Measurements from ENCODE around the gene GPSM1. TPM values are rescaled to one million over a fixed set of nuclear protein-coding genes. Genes with fewer than 3 reads are reported as not detected.

The GPSM1 gene
- total RNA-seq, 1 donor from 2014 or later = 16.6 TPM

DNA sequence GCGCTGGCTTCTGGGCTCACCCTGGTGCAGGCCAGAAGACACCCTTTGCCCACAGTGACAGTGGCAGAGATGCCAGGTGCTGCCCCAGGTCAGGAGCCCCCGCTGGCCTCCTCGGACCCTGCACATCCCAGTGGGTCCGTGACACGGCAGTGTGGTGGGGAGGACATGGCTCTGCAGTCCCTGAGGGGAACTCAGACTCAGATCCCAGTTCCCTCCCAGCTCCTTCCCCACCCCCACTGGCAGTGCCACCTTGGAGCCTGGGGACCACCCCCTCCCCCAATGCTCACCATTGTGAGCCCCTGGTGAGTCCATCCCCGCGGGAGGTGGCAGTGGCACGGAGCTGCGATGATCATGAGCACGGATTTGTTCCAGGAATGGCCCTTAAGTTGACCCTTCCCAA is 22.9 kb upstream of the GPSM1 start:
- no peak for DNase-seq (ENCODE audit: low spot score)

DNA sequence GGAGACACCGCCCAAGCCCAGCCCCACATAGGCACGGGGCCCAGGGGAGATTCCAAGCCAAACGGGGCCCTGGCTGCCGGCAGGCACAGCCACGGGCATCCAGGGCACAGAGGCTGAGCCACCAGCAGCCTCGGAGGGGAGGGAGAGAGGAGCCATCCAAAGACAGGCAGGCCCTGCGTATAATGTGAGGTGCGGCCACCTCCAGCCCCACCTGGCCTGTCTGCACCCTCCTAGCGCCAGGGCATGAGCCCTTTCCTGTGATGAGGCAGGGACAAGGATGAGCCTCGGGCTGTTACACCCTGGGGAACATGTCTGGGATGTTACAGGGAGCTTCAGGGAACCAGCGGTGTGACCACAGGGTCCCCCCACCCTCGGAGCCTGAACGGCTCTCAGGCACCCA is 22.4 kb upstream of the GPSM1 start:
- DNase-seq (ENCODE audit: low spot score) = no peak

DNA sequence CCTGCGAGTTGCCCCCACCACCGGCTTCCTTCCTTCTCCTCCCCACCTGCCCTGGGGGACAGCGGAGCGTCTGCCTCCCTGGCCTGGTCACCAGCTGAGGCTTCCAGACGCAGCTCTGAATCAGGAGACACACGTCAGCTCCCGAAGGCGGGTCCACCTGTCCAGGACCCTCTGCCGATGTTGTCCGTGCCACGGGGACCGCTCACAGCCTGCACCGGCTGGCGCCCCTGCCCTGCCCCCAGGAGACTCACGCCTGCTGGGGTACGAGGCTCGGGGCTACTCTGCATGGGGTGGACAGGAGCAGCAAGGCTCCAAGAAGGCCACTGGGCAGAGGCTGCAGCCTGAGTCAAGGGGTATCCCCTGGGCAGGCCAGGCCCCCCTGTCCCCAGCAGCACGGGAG is 21.5 kb upstream of the GPSM1 start:
- no peak for DNase-seq (ENCODE audit: low spot score)

DNA sequence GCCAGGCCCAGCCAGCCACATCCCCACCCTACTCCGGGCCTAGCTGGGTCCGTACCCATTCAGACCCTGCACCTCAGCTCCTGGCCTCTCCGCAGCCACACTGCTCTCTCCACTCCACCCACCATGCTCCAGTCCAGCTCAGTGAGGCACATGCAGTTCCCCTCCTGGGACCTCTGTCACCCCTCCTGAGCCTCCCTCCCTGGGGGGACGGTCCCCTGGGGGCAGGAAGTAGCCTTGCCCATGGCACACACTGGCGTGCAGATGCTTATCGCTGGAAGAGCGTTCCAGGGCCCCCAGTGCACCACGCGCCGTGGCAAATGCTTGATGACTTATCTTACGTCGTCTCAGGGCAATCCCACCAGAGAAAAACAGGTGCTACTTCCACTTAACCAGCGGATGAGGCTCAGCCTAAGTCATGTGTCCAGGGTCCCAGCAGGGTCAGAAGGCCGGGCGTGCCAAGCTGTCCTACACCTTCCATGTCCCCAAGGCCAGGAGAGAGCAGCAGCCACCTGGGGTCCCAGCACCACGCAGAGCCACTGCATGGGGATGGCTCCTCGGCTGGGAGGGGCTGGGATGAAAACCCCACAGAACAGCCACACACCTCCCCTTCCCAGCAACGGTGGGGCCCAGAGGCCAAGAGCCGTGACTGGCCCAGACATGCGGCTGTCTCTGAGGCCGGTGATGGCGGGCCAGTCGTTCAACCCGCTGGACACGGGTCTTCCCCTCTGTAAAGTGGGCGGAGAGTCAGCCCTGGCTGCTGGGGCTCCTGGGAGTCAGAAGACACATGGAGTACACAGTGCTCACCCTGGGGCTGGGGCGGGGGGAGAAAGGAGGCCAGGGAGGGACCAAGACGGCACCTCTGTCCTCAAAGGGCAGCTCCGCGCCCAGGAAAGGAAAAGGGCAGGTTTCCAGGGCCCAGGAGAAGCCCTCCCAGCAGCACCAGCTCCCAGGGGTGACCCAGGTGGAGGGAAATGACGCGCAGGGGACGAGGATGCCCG is 20.8 kb upstream of the GPSM1 start:
- DNase-seq (ENCODE audit: low spot score) = no peak

DNA sequence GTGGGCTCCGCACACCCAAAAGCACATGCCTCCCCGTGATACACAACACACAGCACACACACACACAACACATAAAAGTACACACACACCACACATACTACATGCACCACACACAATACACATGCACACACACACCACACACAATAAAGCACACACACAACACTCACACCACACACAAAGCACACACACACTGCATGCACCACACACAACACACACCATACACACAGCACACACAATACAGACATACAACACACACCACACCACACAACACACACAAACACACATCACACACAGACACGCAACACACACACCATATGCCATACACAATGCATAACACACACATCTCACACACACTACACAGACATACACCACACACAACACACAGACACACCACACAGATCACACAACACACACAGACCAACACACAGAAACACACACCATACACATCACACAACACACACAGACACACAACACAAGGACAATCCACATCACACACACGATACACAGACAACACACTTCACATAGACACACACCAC is 20.1 kb upstream of the GPSM1 start:
- DNase-seq (ENCODE audit: low spot score) = no peak

DNA sequence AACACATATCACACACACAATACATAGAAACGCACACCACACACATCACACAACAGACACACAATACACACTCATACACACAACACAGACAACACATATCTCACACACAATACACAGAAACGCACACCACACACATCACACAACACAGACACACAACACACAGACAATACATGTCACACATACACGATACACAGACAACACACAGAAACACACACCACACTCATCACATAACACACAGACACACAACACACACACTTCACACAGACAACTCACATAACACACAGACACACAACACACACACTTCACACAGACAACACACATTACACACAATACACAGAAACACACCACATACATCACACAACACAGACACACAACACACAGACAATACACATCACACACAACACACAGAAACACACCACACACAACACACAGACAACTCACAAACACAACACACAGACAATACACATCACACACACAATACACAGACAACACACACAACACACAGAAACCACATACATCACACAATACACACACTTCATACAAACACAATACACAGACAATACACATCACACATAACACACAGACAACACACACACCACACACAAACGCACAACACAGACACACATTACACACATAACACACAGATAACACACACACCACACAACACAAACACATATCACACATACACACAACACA is 19.2 kb upstream of the GPSM1 start:
- no peak for DNase-seq (ENCODE audit: low spot score)

DNA sequence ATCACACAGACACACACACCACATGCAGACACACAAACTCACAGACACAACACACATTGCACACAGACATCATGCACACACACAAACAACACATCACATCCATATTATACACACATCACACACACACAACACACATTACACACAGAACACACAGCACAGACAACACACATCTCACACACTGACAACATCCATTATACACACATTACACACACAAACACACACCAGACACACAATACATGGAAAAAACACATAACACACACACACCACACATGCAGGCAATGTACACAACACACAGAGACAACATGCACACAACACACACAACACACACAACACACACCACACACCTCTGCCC is 18.7 kb upstream of the GPSM1 start:
- no peak for DNase-seq (ENCODE audit: low spot score)

DNA sequence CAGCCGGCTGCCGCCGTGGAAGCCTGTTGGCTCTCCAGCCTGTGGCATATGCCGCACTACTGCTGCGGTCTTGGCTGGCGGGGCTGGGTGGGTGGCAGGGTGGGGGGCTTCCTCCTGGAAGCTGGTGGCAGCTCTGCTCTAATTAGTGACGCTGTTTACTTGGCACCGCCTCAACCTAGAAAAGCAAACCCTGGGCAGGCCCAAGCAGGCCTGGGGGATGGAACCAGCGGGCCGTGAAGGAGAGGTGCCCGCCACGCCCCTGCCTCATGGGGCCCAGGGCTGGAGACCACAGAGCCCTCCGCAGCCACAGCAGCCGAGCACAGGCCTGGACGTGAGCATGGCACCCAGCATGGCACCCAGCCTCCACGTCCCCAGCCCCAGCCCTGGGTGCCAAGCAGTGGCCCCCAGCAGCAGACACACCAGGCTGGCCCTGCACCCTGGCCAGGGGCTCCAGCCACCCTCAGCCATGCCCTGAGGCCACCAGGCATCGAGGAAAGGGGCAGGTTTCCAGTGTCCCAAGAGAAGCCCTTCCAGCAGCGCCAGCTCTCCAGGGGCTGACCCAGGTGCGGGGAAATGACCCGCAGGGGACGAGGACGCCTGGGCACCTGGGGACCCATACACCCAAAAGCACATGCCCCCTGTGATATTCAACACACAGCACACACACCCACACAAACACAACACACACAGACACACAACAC is 18.1 kb upstream of the GPSM1 start:
- peak; percentile 75 for DNase-seq (ENCODE audit: low spot score)

DNA sequence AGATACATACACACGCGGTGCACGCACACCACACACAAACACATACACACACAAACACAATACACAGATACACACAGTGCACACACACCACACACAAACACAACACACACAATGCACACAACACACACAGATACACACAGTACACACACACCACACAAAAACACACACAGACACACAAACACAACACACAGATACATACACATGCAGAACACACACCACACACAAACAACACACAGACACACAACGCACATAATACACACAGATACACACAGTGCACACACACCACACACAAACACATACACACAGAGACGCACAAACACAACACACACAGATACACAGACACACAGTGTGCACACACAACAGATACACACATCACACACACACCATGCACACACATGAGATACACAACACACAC is 17.5 kb upstream of the GPSM1 start:
- no peak for DNase-seq (ENCODE audit: low spot score)

DNA sequence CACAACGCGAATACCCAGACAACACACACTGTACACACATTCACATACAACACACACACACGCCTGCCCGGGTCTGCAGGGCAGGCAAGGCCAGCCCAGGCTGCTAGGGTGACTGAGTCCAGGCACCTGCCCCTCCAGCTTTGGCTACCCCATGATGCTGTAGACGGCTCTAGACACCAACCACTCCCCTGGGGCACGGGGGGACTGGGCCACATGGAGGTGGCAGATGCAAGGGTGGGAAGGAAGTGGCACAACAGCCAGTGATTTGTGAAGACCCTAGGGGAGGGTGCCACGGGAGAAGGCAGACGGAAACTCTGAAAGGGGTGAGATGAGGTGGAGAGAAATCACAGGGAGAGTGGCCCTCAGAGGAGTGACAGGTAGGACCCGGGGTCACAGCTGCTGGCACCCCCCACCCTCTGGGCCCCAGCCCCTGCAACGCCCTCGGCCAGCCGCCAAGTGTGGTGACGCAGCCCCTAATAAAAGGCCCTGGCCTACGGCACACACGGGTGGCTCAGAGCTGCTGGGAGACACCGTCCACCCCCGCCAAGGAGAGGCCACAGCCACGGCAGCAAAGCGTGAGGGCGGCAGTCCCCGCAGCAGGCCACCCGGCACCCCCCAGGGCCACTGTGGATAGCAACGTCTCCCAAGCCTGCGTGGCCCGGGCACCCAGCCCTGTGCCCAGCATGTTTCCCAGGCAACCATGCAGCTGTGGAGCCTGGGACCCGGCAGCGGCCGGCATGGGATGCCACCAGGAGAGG is 16.9 kb upstream of the GPSM1 start:
- no peak for DNase-seq (ENCODE audit: low spot score)

DNA sequence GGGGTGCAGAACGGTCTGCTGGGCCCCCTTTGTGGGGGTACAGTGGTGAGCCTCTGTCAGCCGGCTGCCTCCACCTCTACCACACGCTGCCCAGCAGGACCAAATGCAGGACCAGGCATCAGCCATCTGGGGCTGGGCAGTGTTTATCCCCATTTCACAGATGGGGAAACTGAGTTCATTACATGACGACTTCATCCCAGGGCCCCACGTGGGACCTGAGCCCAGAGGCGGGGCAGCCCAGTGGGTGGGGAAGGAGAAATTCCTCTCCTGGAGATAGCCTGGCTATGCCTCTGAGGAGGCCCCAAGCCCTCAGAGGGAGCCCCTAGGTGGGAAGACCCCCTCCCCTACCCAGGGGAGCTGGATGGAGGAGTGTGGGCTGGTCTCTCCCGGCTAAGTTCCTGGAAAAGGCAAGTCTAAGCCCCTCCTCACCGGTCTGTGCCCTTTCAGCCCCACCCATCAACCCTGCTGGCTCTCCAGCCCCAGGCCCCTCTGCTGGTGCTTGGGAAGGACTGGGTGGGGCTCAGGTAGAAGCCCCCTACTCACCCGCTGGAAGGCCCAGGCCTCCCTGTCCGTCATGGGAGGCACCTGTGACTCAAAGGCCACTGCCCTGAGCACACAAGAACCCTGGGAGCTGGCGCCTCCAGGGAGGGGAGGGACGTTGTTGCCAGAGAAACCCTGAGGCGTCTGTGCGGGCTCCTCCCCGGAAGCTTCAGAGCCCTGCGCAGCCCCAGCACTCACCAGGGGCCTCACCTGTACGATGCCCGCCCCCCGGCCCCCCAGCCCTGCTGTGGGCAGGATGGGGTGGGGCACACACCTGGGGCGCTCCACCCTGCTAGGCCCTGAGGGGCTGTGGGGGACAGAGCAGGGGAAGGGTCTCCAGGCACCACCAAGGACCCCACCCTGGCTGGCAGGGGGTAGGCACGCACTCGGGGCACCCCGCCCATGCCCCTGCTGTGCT is 16.0 kb upstream of the GPSM1 start:
- DNase-seq (ENCODE audit: low spot score) = peak; percentile 63

DNA sequence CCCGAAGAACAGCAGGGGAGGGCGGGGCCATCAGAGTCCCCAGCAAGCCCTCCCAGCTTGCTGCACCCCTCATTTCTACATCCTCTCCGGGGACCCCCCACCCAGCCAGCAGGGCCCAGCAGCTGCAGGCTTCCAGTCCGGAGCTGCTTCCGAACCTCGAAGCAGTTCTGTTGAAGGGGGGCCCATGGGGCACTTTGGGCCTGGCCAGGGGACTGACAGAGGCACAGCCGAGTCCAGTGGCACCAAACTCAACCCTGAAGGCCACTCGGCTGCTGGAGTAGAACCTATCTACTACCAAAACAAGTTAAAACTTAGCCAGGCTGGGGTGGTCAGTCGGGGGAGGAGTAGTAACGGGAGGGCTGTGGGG is 15.3 kb upstream of the GPSM1 start:
- no peak for DNase-seq (ENCODE audit: low spot score)

DNA sequence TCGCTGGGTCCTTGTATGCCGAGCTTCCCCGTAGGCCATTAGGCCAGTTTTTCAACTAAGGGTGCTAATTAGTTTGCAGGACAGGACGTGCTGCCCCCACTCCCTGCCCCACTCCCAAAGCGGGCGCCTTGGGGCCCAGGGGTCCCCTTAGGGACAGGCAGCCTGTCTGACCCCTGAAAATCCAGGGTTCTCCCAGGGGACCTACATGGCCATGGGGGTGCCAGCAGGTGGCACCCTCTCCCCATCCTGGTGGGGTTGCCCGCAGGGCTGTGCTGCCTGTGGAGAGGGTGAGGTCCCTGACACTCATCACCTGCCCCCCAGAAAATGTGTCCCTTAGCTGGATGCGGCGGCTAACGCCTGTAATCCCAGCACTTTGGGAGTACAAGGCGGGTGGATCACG is 14.9 kb upstream of the GPSM1 start:
- DNase-seq (ENCODE audit: low spot score) = peak; percentile 53

DNA sequence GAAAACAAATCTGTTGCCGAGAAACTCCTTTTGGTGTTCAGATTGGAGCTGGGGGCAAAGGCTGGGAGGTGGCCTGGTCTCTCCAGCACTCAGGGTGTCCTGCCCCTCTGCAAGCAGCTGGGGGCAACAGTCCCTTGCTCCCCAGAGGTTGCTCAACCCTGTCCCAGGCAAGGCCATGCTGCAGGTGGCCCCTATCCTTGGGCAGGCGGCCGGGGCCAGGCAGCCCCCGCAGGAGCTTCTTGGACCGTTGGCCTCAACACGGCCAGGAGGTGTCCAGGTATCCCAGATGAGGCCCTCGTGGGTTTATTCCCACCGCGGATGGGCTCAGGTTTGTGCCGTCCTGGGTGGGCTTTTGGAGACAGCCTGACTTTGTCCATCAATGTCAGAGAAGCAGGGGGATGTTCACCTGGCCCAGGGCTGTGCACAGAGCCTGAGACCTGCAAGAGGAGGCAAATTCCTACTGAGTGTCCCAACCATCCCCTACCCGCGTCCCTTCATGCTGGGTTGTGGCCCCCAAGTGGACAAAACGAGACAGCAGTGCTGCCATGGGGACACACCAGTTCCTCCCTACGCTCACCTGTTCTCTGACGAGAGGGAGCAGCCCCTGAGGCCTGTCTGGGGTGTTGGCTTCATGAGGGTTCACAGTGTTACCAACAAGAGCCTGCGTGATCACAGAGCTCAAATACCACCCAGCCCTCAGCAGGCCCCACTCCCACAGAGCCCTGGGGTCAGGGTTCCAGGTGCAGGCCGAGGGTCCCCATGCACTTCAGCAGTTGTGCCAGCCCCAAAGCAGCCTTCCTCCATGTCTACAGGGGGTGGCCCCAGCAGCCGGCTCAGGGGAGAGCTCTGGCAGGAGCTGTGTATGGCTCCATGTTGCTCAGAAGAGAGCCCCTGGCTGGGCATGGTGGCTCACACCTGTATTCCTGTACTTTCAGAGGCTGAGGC is 14.0 kb upstream of the GPSM1 start:
- DNase-seq (ENCODE audit: low spot score) = no peak

DNA sequence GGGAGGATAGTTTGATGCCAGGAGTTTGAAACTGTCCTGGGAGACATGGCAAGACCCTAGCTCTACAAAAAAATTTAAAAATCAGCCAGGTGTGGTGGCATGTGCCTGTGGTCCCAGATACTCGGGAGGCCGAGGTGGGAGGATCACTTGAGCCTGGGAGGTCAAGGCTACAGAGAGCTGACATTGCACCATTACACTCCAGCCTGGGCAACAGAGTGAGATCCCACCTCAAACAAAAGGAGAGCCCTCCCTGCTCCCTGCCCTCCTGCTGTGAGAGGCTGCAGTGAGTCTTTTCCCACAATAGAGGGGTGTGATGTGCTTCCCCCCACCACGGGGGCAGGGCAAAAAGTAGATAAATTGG is 13.3 kb upstream of the GPSM1 start:
- DNase-seq (ENCODE audit: low spot score) = no peak

DNA sequence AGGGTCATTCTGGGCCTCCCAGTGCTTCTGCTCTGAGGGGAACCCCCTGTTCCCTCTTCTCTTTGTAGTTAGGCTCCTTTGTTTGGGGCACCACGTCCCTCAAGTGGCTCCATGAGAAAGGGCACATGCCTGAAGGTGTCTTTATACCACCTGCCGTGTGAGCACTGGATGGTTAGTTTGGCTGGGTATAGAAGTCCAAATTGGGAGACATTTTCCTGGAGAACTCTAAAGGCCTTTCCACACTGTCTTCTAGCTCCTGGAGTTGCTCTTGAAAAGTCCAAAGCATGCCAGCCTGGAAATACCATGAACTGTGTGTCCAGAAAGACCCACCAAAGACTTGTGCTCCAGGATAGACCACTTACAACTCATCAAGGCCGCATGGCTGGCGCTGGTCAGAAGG is 12.4 kb upstream of the GPSM1 start:
- DNase-seq (ENCODE audit: low spot score) = no peak

DNA sequence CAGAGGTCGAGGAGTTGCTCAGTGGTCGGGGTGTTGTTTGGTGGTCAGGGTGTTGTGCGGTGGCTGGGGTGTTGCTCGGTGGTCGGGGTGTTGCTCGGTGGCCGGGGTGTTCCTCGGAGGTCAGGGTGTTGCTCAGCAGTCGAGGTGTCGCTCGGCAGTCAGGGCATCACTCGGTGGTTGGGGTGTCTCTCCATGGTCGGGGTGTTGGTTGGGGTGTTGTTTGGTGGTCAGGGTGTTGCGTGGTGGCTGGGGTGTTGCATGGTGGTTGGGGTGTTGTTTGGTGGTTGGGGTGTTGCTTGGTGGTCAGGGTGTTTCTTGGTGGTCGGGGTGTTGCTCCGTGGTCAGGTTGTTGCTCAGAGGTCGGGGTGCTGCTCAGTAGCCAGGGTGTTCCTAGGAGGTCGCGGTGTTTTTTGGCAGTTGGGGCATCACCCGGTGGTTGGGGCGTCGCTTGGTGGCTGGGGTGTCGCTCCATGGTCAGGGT is 11.0 kb upstream of the GPSM1 start:
- no peak for DNase-seq (ENCODE audit: low spot score)

DNA sequence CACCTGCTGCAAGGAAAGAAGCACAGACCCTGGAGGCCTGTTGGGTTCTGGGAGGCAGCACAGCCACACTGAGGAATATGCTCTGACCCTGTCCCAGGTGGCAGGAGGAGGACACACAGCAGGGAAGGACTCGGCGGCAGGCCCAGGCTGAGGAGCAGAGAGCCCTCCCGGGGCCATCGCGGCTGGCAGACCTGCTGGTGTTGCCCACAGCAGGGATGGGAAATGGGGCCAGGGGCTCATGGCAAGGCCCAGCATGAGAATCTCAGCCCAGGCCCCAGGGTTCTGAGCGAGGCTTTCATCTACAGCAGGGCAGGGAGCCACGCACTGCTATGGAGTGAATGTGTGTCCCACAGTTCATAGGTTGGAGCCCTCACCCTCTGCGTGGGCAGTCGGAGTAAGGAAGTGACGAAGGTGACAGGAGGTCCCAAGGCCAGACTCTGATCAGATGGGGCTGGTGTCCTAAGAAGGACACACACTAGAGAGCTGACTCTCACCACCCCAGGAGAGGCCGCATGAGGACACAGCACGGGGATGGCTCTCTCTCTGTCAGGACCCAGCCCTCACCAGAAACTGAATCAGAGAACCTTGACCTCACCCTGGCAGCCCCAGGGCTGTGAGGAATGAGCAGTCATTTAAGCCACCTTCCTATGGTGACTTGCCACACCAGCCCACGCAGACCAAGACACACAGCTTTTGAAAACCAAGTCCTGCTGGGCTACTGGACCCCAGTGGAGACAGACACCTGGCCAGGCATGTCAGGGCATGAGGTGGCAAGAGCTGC is 10.3 kb upstream of the GPSM1 start:
- no peak for DNase-seq (ENCODE audit: low spot score)
